HL-60 (cell line): ENCODE data around the gene NRF1.
"Not testable (repeated sequence)": the region's sequence is repeated elsewhere in the genome, so short reads cannot be mapped to it uniquely, and the experiment has no call there.

Experiments
- DNase-seq, 2 experiments: peaks; one replicate each; pipeline ENCODE4 v3.0.0-alpha.2; 2010 to 2020; ENCODE audit warnings: low read depth in 1 of 2, low spot score in 1 of 2
- H3K27ac ChIP-seq: fragments of 250-450 bp; sonication (Bioruptor Pico); replicated peaks from 2 replicates; pipeline ENCODE4 v1.5.1; 2020; ENCODE audit warnings: mild to moderate bottlenecking, moderate library complexity
- H3K27me3 ChIP-seq: fragments of 250-450 bp; sonication (Bioruptor Pico); 2 replicates; pipeline ENCODE4 v1.5.1; 2021; ENCODE audit warnings: mild to moderate bottlenecking, moderate library complexity; ENCODE audit not compliant: insufficient read depth, poor library complexity, severe bottlenecking
- H3K4me3 ChIP-seq: replicated peaks from 2 replicates; pipeline ENCODE4 v1.5.1; 2011; ENCODE audit warnings: mild to moderate bottlenecking, control low read depth, low read length; ENCODE audit not compliant: insufficient read depth
- GABPA ChIP-seq: IDR thresholded peaks from 2 replicates; pipeline ENCODE4 v1.6.1; 2012; ENCODE audit warnings: low read depth
- POLR2AphosphoS5 ChIP-seq: IDR thresholded peaks from 2 replicates; pipeline ENCODE4 v1.6.1; 2012; ENCODE audit warnings: low read depth
- SPI1 ChIP-seq: IDR thresholded peaks from 2 replicates; pipeline ENCODE4 v1.6.1; 2012; ENCODE audit warnings: low read depth, mild to moderate bottlenecking, borderline replicate concordance
- long read RNA-seq: library from polyadenylated mRNA; unstranded; transcript quantifications from one replicate; pipeline ENCODE4 v2.0.0, GENCODE V29; 2020
- TF ChIP-seq, protein P1 (sequence below): IDR thresholded peaks from 2 replicates; pipeline ENCODE4 v1.6.1; 2012; ENCODE audit warnings: low read depth; ENCODE audit not compliant: insufficient replicate concordance
- TF ChIP-seq, protein P2 (sequence below): IDR thresholded peaks from one replicate; pipeline ENCODE4 v1.5.1; 2011; ENCODE audit warnings: low read length, control low read depth, inconsistent platforms; ENCODE audit not compliant: insufficient read depth

Gene NRF1
- long read RNA-seq, transcript NRF1-201 (11 exons, 2,424 nt), result major isoform, 28 of 70 reads
- long read RNA-seq, transcript NRF1-205 (11 exons, 3,528 nt), result minor isoform, 18 of 70 reads
- long read RNA-seq, partial matches to known transcripts, result 2 of 70 reads
- long read RNA-seq, other reads (novel, unspliced or antisense), result 22 of 70 reads

DNA sequence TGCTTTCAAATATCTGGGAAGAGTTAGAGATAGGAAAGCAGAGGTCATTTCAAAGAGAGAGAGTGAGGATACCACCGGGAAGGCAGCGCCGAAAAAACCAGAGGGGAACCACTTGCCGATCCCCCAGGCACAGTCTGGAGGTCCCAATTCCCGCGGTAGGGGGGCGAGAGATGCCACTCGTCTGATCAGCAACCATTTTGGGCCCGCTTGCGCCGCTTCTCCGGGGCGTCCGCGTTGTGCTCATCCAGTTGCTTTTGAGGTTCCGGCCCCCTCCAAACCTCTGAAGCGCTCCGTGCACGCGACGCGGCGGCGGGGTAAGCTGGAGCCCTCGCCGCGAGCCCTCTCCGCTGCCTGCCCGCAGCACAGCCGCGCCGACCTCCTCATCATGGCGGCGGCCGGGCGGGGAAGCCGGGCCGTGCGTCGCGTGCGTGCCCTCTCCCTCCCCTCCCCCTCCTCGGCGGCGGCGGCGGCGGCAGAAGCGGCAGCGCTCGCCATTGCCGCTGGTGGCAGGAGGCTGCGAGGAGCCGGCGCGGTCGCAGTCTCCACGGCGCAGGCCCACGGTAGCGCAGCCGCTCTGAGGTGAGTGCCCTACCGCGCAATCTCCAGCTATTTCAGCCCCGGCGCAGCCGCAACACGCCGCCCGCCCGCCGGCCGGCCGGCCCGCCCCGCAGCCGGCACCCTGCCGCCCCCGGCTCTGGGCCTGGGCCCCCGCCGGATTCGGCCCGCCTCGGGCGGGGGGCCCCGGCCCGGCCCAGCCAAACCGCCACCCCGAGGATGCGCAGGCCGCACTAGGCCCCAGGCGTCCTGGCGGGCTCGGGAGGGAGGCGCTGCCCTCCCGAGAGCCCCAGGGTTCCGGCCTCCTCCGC is at the start of gene NRF1:
NRF1 (plus strand) TSS at position 475 of the 866 bp plus-strand sequence. CDS start 45,632 bp downstream, outside the sequence.
- Histone ChIP-seq H3K4me3 (peak within 1 kb of the TSS; percentile 69), H3K27me3 (no peaks in the 10 kb centered on the region), H3K27ac (peak within 1 kb of the TSS; percentile 97)
- TF ChIP-seq, protein P1, sequence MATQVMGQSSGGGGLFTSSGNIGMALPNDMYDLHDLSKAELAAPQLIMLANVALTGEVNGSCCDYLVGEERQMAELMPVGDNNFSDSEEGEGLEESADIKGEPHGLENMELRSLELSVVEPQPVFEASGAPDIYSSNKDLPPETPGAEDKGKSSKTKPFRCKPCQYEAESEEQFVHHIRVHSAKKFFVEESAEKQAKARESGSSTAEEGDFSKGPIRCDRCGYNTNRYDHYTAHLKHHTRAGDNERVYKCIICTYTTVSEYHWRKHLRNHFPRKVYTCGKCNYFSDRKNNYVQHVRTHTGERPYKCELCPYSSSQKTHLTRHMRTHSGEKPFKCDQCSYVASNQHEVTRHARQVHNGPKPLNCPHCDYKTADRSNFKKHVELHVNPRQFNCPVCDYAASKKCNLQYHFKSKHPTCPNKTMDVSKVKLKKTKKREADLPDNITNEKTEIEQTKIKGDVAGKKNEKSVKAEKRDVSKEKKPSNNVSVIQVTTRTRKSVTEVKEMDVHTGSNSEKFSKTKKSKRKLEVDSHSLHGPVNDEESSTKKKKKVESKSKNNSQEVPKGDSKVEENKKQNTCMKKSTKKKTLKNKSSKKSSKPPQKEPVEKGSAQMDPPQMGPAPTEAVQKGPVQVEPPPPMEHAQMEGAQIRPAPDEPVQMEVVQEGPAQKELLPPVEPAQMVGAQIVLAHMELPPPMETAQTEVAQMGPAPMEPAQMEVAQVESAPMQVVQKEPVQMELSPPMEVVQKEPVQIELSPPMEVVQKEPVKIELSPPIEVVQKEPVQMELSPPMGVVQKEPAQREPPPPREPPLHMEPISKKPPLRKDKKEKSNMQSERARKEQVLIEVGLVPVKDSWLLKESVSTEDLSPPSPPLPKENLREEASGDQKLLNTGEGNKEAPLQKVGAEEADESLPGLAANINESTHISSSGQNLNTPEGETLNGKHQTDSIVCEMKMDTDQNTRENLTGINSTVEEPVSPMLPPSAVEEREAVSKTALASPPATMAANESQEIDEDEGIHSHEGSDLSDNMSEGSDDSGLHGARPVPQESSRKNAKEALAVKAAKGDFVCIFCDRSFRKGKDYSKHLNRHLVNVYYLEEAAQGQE, result peak; percentile 33
- TF ChIP-seq POLR2AphosphoS5, result peak; percentile 96
- TF ChIP-seq SPI1, result no peak
- no peak for TF ChIP-seq GABPA
- TF ChIP-seq, protein P2, sequence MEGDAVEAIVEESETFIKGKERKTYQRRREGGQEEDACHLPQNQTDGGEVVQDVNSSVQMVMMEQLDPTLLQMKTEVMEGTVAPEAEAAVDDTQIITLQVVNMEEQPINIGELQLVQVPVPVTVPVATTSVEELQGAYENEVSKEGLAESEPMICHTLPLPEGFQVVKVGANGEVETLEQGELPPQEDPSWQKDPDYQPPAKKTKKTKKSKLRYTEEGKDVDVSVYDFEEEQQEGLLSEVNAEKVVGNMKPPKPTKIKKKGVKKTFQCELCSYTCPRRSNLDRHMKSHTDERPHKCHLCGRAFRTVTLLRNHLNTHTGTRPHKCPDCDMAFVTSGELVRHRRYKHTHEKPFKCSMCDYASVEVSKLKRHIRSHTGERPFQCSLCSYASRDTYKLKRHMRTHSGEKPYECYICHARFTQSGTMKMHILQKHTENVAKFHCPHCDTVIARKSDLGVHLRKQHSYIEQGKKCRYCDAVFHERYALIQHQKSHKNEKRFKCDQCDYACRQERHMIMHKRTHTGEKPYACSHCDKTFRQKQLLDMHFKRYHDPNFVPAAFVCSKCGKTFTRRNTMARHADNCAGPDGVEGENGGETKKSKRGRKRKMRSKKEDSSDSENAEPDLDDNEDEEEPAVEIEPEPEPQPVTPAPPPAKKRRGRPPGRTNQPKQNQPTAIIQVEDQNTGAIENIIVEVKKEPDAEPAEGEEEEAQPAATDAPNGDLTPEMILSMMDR, result no peak
- peak; percentile 65 to 88 for DNase-seq

DNA sequence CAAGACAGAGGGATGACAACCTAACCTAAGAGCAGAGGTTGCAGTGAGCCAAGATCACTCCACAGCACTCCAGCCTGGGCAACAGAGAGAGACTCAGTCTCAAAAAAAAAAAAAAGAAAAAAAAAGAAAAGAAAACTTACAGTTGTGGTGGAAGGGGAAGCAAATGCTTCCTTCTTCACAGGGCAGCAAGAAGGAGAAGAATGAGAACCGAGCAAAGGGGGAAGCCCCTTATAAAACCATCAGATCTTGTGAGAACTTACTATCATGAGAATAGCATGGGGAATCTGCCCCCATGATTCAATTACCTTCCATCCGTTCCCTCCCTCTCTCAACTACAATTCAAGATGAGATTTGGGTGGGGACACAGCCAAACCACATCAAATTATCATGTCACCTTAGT is 45.2 kb upstream of the NRF1 start:
- not testable (repeated sequence) for H3K4me3 ChIP-seq, H3K27ac ChIP-seq, H3K27me3 ChIP-seq
- peak in 1 of 2 experiments; percentile 47 for DNase-seq

DNA sequence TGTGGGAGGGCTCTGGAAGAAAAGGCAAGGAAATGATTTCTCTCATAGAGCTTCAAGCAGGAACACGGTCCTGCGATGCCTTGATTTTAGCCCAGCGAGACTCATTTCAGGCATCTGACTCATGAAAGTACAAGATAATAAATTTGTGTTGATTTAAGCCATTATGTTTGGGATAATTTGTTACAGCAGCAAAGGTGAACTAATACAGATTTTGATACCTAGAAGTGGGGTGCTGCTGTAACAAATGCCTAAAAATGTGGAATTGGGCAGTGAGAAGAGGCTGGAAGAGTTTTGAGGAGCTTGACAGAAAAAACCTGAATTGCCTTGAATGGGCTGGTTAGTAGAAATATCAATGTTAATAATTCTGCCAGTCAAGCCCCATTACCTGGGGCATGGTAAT is 44.1 kb upstream of the NRF1 start:
- Histone ChIP-seq H3K4me3 (no peak overlapping the region), H3K27ac (no peak overlapping the region), H3K27me3 (no peaks in the 10 kb centered on the region)
- DNase-seq, result no peak
- no peak for TF ChIP-seq POLR2AphosphoS5
- no peak for TF ChIP-seq SPI1
- no peak for TF ChIP-seq GABPA
- TF ChIP-seq, protein P2, result no peak
- TF ChIP-seq, protein P1, result no peak

DNA sequence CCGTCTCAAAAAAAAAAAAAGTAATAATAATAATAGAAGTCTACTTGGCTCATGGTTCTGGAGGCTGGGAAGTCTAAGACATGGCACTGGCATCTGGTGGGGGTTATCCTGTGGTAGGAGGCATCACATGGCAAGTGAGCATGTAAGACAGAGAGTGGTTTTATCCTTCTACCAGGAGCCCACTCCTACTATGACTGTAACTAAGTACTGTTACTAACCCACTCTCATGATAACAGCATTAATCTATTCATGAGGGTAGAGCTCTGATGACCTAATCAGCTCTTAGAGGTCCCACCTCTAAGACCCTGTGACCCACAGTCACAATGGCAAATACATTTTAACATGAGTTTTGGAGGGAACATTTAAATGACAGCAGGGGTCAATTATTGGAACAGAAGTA is 43.3 kb upstream of the NRF1 start:
- no peaks in the 10 kb centered on the region for H3K27me3 ChIP-seq
- TF ChIP-seq, protein P1, result no peak
- TF ChIP-seq, protein P2, result no peak
- TF ChIP-seq SPI1, result no peak
- TF ChIP-seq POLR2AphosphoS5, result no peak
- no peak for TF ChIP-seq GABPA
- no peak for DNase-seq
- H3K4me3 ChIP-seq, result no peak overlapping the region
- H3K27ac ChIP-seq, result no peak overlapping the region
